GM13977 (cell line): ENCODE results near the gene OR7G2.

Source experiments
- DNase-seq: peaks from one replicate; pipeline ENCODE4 v3.0.0; 2012; ENCODE audit warnings: low spot score
- CTCF ChIP-seq: IDR thresholded peaks from 2 replicates; pipeline ENCODE4 v1.5.1; 2012; ENCODE audit warnings: mild to moderate bottlenecking, control low read depth; ENCODE audit not compliant: insufficient read depth; ENCODE audit errors: extremely low read depth, missing control alignments
- in situ Hi-C: fragments of 300-500 bp; cut with MboI; formaldehyde crosslinking; loops from one replicate; pipeline ENCODE4 v1.12.0; 2022; ENCODE audit warnings: low sequenced_read_pairs, low pct_unique_long_range_greater_than_20kb, mixed read lengths, inconsistent platforms; ENCODE audit not compliant: unreplicated experiment

Gene OR7G2

DNA sequence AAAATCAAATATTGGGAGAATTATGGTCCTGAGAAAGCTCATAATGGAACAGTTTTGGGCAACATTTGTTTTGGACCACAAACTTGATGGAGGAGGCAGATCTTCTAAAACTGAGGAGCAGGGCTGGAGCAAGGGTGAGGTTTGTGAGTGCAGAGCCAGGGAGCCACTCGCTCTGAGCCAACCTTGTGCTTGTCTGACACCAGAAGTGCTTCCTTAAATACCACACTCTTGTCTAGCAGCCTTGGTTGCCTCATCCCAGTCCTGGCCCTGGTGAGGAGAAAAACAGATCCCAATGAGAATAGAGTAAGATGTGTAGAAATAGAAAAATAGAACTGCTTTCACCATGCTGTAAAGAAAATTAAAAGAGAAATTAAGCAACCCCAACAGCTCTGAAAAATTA is 39.6 kb upstream of the OR7G2 start:
- in situ Hi-C loops = loop anchor here (25.0 kb wide), 2 partner anchors 465 to 640 kb away; partner anchors contain the start of gene ZNF561
- no peak for DNase-seq
- TF ChIP-seq CTCF = no peak

DNA sequence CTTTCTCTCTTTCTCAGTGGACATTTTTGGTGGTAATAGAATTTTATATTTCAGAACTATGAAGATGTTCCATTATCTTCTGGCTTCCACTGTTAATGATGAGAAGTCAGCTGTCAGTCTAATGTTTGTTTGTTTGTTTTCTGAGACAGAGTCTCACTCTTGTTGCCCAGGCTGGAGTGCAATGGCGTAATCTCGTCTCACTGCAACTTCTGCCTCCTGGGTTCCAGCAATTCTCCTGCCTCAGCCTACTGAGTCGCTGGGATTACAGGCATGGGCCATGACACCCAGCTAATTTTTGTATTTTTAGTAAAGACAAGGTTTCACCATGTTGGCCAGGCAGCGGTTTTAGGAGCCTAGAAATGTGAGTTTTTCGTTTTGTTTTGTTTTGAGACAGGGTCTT is 37.6 kb upstream of the OR7G2 start:
- TF ChIP-seq CTCF = no peak
- in situ Hi-C loops = loop anchor here (25.0 kb wide), 2 partner anchors 467 to 642 kb away; partner anchors contain the start of gene ZNF561
- no peak for DNase-seq

DNA sequence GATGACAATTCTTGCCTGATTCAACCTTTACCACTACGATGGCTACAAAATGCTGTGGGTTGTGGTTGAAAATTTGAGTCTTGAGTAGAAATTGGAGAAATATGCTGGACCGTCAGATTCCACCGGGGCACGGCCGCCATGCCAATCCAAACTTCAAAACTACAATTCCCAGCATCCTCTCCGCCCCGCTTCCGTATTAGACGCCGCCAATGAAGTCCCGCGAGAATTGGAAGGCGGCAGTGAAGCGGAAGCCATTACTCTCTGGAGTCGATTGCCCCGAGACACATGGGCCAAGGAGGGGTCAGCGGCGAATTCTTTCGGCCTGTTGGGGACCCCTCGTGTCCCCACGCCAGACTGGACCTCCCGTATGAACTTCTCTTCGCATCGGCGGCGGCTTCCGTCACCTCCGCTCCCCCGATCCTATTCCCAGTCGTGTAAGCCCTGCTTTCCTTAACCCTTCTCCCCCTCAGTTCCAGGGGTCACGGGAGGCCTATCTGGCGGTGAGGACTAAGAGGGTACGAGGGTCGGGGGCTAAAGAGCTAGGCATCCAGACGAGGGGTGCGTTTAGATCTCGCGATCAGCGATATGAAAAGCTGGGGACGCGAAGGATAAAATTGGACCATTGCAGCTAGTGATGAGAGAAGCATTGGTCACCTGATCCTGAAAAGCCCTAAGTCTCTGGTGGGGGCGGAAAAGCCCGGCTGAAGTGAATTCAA is 33.0 kb upstream of the OR7G2 start, which contains the start of gene ZNF317:
Gene ZNF317 (plus strand): TSS at position 239 of the 716 bp plus-strand sequence. CDS start 15,620 bp downstream, outside the sequence.
- no peak for TF ChIP-seq CTCF
- peak; percentile 86 for DNase-seq
- in situ Hi-C loops = loop anchor here (25.0 kb wide), 2 partner anchors 472 to 647 kb away; partner anchors contain the start of gene ZNF561

- in situ Hi-C loops = loop anchor here (25.0 kb wide), 2 partner anchors 473 to 648 kb away; partner anchors contain the start of gene ZNF561
- no peak for DNase-seq
- no peak for TF ChIP-seq CTCF
These were observed 32.4 kb upstream of the OR7G2 start for GRCh38 chr19:9139609-9140158.

DNA sequence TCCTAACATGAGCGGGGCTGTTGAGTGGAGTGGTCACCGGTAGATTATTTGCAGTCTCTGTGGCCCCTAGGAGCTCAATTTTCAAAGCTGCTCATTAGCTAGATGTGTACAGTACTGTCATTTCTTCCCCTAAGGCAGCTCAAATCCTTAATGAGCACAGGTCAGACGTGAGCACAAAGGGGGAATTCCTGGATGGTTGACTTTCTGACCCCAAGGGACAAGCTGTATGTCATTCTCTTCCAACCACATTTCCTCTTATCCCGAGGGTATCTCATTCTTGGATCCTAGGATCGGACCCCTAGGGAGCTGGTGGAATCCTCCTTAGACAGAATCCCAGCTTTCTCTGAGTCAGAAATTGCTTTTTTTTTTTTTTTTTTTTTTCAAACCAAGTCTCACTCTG is 25.1 kb upstream of the OR7G2 start:
- no peak for TF ChIP-seq CTCF
- in situ Hi-C loops = loop anchor here (25.0 kb wide), 2 partner anchors 480 to 655 kb away; partner anchors contain the start of gene ZNF561
- no peak for DNase-seq

DNA sequence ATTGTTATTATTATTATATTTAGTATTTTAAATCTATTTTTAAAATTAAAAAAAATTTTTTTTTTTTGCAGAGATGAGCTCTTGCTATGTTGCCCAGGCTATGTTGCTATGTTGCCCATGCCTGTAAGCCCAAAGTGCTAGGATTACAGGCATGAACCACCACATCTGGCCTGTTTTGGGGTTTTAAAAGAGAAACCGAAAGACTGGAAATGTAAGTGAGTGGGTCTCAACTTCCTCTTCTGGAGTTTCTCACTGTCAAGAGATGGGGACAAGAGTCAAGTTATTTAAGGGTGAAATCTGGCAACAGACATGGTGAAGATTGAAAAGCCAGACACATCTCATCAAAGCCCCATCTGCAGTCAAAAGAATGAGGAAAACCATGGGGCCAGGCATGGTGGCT is 23.7 kb upstream of the OR7G2 start:
- no peak for DNase-seq
- in situ Hi-C loops = loop anchor here (25.0 kb wide), 2 partner anchors 481 to 656 kb away; partner anchors contain the start of gene ZNF561
- TF ChIP-seq CTCF = no peak
